PC-9 (cell line): ENCODE data around the gene SRSF11. TPM values are rescaled to one million over a fixed set of nuclear protein-coding genes. Genes with fewer than 3 reads are reported as not detected.

ENCODE experiments used
- BruUV-seq: library from RNA; stranded (reverse); fragments of 400-500 nt; replicated peaks from 2 replicates; lab custom pipeline; 2021; lab: Mats Ljungman, UMichigan
- CTCF ChIA-PET: fragments of 300-600 bp; sonication (Branson Sonifier 250); formaldehyde crosslinking; loops from one replicate; lab custom pipeline; 2022; ENCODE audit warnings: antibody characterized with exemption; lab: Charles Lee
- POLR2A ChIA-PET: fragments of 300-600 bp; sonication (Branson Sonifier 250); formaldehyde crosslinking; loops from one replicate; lab custom pipeline; 2022; ENCODE audit warnings: antibody characterized with exemption; ENCODE audit not compliant: unreplicated experiment; lab: Charles Lee
- DNase-seq, 2 experiments: peaks; one replicate each; pipeline versions ENCODE4 v3.0.0 to v3.0.0-alpha.2; 2015 to 2022; ENCODE audit warnings: mixed read lengths in 1 of 2
- H2AFZ ChIP-seq: fragments of 200-600 bp; sonication (generic); 2 replicates; pipeline ENCODE4 v1.8.1; 2017; ENCODE audit warnings: antibody characterized with exemption
- H3F3A ChIP-seq: fragments of 200-600 bp; sonication (generic); 2 replicates; pipeline ENCODE4 v1.8.1; 2017; ENCODE audit warnings: antibody characterized with exemption, mild to moderate bottlenecking, low read depth; ENCODE audit not compliant: insufficient read depth
- H3K27ac ChIP-seq: fragments of 200-600 bp; sonication (generic); 2 replicates; pipeline ENCODE4 v1.6.1; 2016; ENCODE audit warnings: mixed run types
- H3K27me3 ChIP-seq: fragments of 200-600 bp; sonication (generic); 2 replicates; pipeline ENCODE4 v1.6.1; 2016; ENCODE audit warnings: low read depth, mixed run types; ENCODE audit not compliant: insufficient read depth
- H3K36me3 ChIP-seq: fragments of 200-600 bp; sonication (generic); 2 replicates; pipeline ENCODE4 v1.6.1; 2016; ENCODE audit warnings: low read depth, mixed run types
- H3K4me1 ChIP-seq: fragments of 200-600 bp; sonication (generic); replicated peaks from 2 replicates; pipeline ENCODE4 v1.6.1; 2016; ENCODE audit warnings: mixed run types; ENCODE audit not compliant: insufficient read depth
- H3K4me2 ChIP-seq: fragments of 200-600 bp; sonication (generic); 2 replicates; pipeline ENCODE4 v1.6.1; 2017; ENCODE audit warnings: mixed run types
- H3K4me3 ChIP-seq: fragments of 200-600 bp; sonication (generic); 2 replicates; pipeline ENCODE4 v1.6.1; 2016; ENCODE audit warnings: mixed run types
- H3K79me2 ChIP-seq: fragments of 200-600 bp; sonication (generic); 2 replicates; pipeline ENCODE4 v1.6.1; 2017; ENCODE audit warnings: low read depth, mixed run types
- H3K9me2 ChIP-seq: fragments of 200-600 bp; sonication (generic); 2 replicates; pipeline ENCODE4 v1.8.1; 2017; ENCODE audit warnings: mild to moderate bottlenecking; ENCODE audit not compliant: insufficient read depth
- H3K9me3 ChIP-seq: fragments of 200-600 bp; sonication (generic); 2 replicates; pipeline ENCODE4 v1.8.1; 2016; ENCODE audit warnings: low read depth; ENCODE audit not compliant: insufficient read depth
- H4K20me1 ChIP-seq: fragments of 200-600 bp; sonication (generic); 2 replicates; pipeline ENCODE4 v1.8.1; 2017; ENCODE audit not compliant: insufficient read depth
- EZH2 ChIP-seq: fragments of 200-600 bp; sonication (generic); IDR thresholded peaks from 2 replicates; pipeline ENCODE4 v1.8.0; 2017; ENCODE audit warnings: antibody characterized with exemption, low read depth
- intact Hi-C: fragments of 100-400 bp; cut with micrococcal nuclease; formaldehyde crosslinking; loops from one replicate; pipeline ENCODE4 v1.10.0; 2022; ENCODE audit not compliant: unreplicated experiment
- total RNA-seq: library from RNA; stranded (reverse); gene quantifications from 2 replicates; pipeline ENCODE4 v1.2.3, GENCODE V29; 2021
- TF ChIP-seq, protein P1 (sequence below): fragments of 200-600 bp; sonication (generic); conservative IDR thresholded peaks from 2 replicates; pipeline ENCODE4 v1.6.1; 2017; ENCODE audit warnings: mixed run types, antibody characterized with exemption, mild to moderate bottlenecking, moderate library complexity

The SRSF11 gene
- total RNA-seq, 1 experiment from 2014 or later = 199 TPM

DNA sequence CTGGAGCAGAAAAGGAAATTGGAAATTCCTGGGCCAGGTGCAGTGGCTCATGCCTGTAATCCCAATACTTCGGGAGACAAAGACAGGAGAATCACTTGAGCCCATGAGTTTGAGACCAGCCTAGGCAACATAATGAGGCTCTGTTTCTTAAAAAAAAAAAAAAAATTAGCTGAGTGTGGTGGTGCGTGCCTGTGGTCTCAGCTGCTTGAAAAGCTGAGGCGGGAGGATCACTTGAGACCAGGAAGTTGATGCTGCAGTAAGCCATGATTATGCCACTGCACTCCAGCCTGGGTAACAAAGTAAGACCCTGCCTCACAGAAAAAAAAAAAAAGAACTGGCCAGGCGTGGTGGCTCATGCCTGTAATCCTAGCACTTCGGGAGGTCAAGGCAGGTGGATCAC is 56.7 kb downstream of the SRSF11 start:
- TF ChIP-seq EZH2 = no peak
- TF ChIP-seq, protein P1, sequence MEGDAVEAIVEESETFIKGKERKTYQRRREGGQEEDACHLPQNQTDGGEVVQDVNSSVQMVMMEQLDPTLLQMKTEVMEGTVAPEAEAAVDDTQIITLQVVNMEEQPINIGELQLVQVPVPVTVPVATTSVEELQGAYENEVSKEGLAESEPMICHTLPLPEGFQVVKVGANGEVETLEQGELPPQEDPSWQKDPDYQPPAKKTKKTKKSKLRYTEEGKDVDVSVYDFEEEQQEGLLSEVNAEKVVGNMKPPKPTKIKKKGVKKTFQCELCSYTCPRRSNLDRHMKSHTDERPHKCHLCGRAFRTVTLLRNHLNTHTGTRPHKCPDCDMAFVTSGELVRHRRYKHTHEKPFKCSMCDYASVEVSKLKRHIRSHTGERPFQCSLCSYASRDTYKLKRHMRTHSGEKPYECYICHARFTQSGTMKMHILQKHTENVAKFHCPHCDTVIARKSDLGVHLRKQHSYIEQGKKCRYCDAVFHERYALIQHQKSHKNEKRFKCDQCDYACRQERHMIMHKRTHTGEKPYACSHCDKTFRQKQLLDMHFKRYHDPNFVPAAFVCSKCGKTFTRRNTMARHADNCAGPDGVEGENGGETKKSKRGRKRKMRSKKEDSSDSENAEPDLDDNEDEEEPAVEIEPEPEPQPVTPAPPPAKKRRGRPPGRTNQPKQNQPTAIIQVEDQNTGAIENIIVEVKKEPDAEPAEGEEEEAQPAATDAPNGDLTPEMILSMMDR = no peak
- DNase-seq = no peak
- Histone ChIP-seq H4K20me1 (peaks cover 4% of the 10 kb centered on the region; the same call in 1 of the 2 replicates), H3K4me1 (no peaks in the 10 kb centered on the region), H3K79me2 (no peaks in the 10 kb centered on the region), H3K4me2 (no peak overlapping the region), H3K9me2 (no peaks in the 10 kb centered on the region), H3F3A (no peaks in the 10 kb centered on the region; the same call in 1 of the 2 replicates), H3K4me3 (no peak overlapping the region), H2AFZ (no peak overlapping the region), H3K9me3 (no peaks in the 10 kb centered on the region), H3K36me3 (peaks cover 12% of the 10 kb centered on the region; the same call in 1 of the 2 replicates), H3K27ac (no peak overlapping the region), H3K27me3 (no peaks in the 10 kb centered on the region)
- intact Hi-C loops = loop anchor here (10.0 kb wide), 1 partner anchor 147 kb away; no protein-coding TSS in a partner anchor
- BruUV-seq = no TSS peak
- ChIA-PET CTCF (no interaction called here), POLR2A (no interaction called here)

DNA sequence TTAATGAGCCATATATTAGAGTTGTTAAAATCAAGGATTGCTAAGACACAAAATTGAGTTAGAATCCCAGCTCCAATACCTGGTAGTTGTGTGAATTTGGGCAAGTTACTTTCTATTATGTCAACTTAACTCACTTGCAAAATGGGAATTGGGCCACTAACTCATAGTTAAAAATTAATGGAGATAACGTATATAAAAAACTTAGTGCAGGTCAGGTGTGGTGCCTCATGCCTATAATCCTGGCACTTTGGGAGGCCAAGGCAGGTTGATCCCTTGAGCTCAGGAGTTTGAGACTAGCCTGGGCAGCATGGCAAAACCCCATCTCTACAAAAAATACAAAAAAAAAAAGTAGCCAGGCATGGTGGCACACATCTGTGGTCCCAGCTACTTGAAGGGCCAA is 57.5 kb downstream of the SRSF11 start:
- ChIA-PET POLR2A (interaction anchor here (0.6 kb wide), 1 partner anchor 85 kb away, joined by 15 read pairs; no protein-coding TSS in a partner anchor), CTCF (no interaction called here)
- intact Hi-C loops = loop anchor here (10.0 kb wide), 1 partner anchor 146 kb away; no protein-coding TSS in a partner anchor
- Histone ChIP-seq H2AFZ (no peak overlapping the region), H3K36me3 (peaks cover 4% of the 10 kb centered on the region; the same call in 1 of the 2 replicates), H3K9me2 (no peaks in the 10 kb centered on the region), H4K20me1 (peaks cover 4% of the 10 kb centered on the region; the same call in 1 of the 2 replicates), H3K79me2 (no peaks in the 10 kb centered on the region), H3K4me1 (no peaks in the 10 kb centered on the region), H3K27ac (no peak overlapping the region), H3K9me3 (no peaks in the 10 kb centered on the region), H3K4me2 (no peak overlapping the region), H3F3A (no peaks in the 10 kb centered on the region; the same call in 1 of the 2 replicates), H3K27me3 (no peaks in the 10 kb centered on the region), H3K4me3 (no peak overlapping the region)
- TF ChIP-seq, protein P1 = no peak
- no peak for TF ChIP-seq EZH2
- BruUV-seq = no TSS peak
- no peak for DNase-seq

DNA sequence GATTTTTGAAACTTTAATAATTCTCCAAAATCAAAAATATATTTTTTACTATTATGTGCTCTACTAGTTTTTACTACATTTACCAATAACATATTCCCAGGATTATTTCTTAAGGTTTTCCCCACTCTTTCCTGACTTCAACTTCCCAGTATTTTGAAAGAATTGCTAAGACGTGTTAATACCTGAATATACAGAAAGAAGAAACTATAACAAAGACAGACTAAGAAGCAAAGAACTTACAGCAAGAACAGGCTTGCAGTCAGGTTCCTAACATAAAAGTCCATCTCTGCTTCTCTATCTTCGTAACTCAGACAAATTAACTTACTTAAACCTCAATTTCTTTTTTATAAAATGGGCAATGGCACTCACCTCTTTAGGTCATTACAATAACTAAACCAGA is 63.2 kb downstream of the SRSF11 start:
- Histone ChIP-seq H3K79me2 (no peaks in the 10 kb centered on the region), H3K36me3 (no peaks in the 10 kb centered on the region), H3K9me2 (no peaks in the 10 kb centered on the region), H3K27ac (no peak overlapping the region), H3K9me3 (no peaks in the 10 kb centered on the region), H3K4me2 (no peak overlapping the region), H3K4me1 (no peaks in the 10 kb centered on the region), H4K20me1 (peaks cover 6% of the 10 kb centered on the region), H2AFZ (no peak overlapping the region), H3F3A (no peaks in the 10 kb centered on the region), H3K4me3 (no peak overlapping the region), H3K27me3 (no peaks in the 10 kb centered on the region)
- no peak for DNase-seq
- no peak for TF ChIP-seq EZH2
- TF ChIP-seq, protein P1 = no peak
- intact Hi-C loops = no loop called here
- BruUV-seq = no TSS peak
- ChIA-PET POLR2A (interaction anchor here (0.5 kb wide), 1 partner anchor 30 kb away, joined by 9 read pairs; no protein-coding TSS in a partner anchor), CTCF (interaction anchor here (0.7 kb wide), 1 partner anchor 26 kb away, joined by 10 read pairs; no protein-coding TSS in a partner anchor)
